Measurements from ENCODE around the gene OPCML. TPM values are rescaled to one million over a fixed set of nuclear protein-coding genes. Genes with fewer than 3 reads are reported as not detected.

Gene OPCML
- not detected for total RNA-seq

DNA sequence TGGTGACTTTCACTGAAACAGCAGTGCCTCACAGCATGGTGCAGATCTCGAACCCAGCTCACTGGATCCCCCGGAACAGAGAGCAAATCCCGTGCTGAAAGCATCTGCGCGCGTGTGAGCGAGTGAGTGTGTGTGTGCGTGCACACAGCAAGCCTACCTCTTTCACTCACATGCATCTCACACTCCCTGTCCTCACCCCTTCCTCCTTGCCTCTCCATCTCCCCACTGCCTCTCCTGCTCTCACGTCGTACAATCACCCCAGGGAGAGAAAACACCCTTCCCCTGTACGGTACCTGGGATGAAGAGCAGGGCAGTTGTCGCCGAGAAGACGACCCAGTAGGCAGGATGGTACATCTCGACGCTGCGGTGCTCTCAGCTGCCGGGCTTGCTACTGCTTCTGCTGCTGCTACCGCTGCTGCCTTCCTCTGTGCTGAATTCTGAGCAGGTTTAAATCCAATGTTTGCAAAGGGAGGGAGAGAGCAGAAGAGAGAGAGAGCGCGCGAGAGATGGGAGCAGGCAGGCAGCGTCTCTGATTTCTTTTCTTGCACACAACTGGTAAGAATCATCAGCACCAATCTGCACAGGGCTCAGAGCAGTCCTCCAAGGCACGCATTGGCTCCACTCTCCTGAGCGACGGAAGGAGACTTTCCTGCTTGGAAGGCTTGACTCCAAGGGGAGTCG lies at the start of gene OPCML:
TSS of gene OPCML (minus strand) at position 531 of the 681 bp plus-strand sequence.
- no peaks in the 10 kb centered on the region for H3K36me3 ChIP-seq
- H3K9me3 ChIP-seq = no peaks in the 10 kb centered on the region
- whole genome bisulfite sequencing, 2 donors (ENCODE audit: low coverage in 1 of 2) = 12 to 20% methylated on average over 1 to 27 of the region's 27 CpGs
- no peak for DNase-seq
- in situ Hi-C loops (cut with MboI; ENCODE audit: low pct_ligation_motif_present in 1 of 4, low pct_unique_long_range_greater_than_20kb in 1 of 4, low sequenced_read_pairs in 3 of 4) = no loop called here
- TF ChIP-seq POLR2A (IDR thresholded peaks at IDR 0.05) (no peak), POLR2AphosphoS5 (IDR thresholded peaks at IDR 0.05) (no peak), EP300 (IDR thresholded peaks at IDR 0.05; ENCODE audit: low read depth) (no peak)
- TF ChIP-seq, protein P1, sequence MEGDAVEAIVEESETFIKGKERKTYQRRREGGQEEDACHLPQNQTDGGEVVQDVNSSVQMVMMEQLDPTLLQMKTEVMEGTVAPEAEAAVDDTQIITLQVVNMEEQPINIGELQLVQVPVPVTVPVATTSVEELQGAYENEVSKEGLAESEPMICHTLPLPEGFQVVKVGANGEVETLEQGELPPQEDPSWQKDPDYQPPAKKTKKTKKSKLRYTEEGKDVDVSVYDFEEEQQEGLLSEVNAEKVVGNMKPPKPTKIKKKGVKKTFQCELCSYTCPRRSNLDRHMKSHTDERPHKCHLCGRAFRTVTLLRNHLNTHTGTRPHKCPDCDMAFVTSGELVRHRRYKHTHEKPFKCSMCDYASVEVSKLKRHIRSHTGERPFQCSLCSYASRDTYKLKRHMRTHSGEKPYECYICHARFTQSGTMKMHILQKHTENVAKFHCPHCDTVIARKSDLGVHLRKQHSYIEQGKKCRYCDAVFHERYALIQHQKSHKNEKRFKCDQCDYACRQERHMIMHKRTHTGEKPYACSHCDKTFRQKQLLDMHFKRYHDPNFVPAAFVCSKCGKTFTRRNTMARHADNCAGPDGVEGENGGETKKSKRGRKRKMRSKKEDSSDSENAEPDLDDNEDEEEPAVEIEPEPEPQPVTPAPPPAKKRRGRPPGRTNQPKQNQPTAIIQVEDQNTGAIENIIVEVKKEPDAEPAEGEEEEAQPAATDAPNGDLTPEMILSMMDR (IDR thresholded peaks at IDR 0.05) = no peak
- H3K4me3 ChIP-seq = no peak within 1 kb of the TSS
- peaks cover 39% of the 10 kb centered on the region for H3K27me3 ChIP-seq
- no peak within 1 kb of the TSS for H3K27ac ChIP-seq
- H3K4me1 ChIP-seq = no peaks in the 10 kb centered on the region
- intact Hi-C loops (cut with DNase I; ENCODE audit: low total_unique reads) = no loop called here

DNA sequence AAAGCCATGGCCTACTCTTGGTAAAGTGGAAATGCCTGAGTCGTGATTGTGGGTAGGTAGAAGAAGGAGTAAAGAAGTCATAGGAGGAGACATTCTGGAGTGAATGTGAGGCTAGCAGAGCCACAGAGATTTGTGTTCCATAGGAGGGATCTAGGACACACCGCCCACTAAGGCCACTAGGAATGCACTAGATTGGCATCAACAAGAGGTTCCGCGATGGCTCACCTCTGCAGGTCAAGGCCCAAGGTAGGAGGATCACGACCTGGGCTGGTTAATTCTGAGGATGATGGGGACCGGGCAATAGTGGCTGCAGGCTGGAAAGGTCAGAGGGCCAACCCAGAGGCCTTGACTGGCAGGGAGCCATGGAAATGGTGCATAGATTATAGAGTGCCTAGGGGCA lies 48.8 kb upstream of the OPCML start:
- Histone ChIP-seq H3K4me1 (no peaks in the 10 kb centered on the region), H3K36me3 (no peaks in the 10 kb centered on the region), H3K27ac (no peak overlapping the region), H3K9me3 (no peaks in the 10 kb centered on the region), H3K4me3 (no peak overlapping the region), H3K27me3 (no peaks in the 10 kb centered on the region)
- TF ChIP-seq POLR2A (IDR thresholded peaks at IDR 0.05) (no peak), POLR2AphosphoS5 (IDR thresholded peaks at IDR 0.05) (no peak)
- in situ Hi-C loops (cut with MboI; ENCODE audit: low pct_ligation_motif_present in 1 of 4, low pct_unique_long_range_greater_than_20kb in 1 of 4, low sequenced_read_pairs in 3 of 4) (no loop called here), intact Hi-C loops (cut with DNase I; ENCODE audit: low total_unique reads) (no loop called here)
- no peak for DNase-seq
- WGBS, 2 donors (ENCODE audit: low coverage in 1 of 2) = 71 to 100% methylated on average over 1 to 6 of the region's 6 CpGs

DNA sequence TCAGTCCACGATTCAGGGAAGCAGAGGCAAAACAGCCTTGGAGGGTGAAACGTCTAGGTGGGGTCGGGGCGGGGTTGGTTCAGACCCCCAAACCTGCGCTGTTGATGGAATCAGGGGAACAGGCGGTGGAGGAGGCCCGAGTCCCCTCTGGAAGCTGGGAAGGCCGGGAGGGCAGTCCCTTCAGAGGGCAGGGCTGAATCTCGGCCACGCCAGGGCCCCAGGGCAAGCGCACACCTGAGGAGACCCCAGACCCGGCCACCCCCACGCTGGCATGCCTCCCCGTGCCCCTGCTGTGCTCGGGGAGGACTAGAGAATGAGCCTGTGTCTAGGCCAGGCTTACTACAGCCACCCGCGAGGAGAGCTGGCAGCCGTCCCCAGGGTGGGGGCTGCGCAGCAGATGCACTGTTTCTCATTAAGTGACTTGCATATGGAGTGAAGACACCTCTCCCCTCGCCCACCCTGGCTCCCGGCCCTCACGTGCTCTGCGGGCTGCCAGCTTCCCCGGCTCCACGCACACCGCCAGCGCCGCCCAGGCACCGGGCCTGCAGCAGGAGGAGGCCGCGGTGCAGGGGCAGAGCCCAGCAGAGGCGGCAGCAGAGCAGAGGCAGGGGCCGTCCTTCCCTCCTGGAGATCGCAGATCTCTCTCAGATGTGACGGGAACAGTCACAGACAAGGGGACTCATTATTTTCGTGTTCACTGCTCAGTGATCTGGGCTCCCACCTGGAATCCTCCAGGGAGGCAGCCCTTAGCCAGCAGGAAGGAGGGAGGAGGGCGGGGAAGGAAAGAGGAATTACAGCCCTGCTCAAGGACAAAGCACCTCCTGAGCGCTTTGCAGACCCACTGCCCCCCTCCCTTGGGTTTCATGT lies 47.1 kb upstream of the OPCML start:
- intact Hi-C loops (cut with DNase I; ENCODE audit: low total_unique reads) = no loop called here
- Histone ChIP-seq H3K27ac (no peak overlapping the region), H3K4me3 (no peak overlapping the region), H3K27me3 (no peaks in the 10 kb centered on the region), H3K9me3 (no peaks in the 10 kb centered on the region), H3K4me1 (no peaks in the 10 kb centered on the region), H3K36me3 (no peaks in the 10 kb centered on the region)
- TF ChIP-seq, protein P1 (IDR thresholded peaks at IDR 0.05) = no peak
- TF ChIP-seq EP300 (IDR thresholded peaks at IDR 0.05; ENCODE audit: low read depth) (no peak), POLR2AphosphoS5 (IDR thresholded peaks at IDR 0.05) (no peak), POLR2A (IDR thresholded peaks at IDR 0.05) (no peak)
- 40 to 73% methylated on average over 2 to 37 of the region's 38 CpGs for WGBS, 2 donors (ENCODE audit: low coverage in 1 of 2)
- no peak for DNase-seq
- in situ Hi-C loops (cut with MboI; ENCODE audit: low pct_ligation_motif_present in 1 of 4, low pct_unique_long_range_greater_than_20kb in 1 of 4, low sequenced_read_pairs in 3 of 4) = no loop called here

DNA sequence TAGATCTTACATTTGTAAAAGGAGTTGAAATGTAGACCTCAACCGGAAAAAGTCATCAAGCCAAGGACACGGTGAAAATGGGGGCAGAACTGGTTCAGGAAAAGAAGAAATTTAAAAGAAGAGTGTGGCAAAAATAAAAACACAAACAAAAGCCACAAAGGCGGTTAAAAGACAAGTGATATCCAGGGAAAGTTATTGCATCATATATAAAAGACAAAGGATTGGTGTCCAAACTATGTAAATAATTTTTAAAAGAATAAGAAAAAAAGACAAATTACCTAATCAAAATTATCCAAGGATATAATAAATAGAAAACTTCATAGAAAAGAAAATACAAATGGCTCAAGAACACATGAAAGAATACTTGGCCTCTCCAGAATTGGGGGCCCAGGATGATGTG lies 45.1 kb upstream of the OPCML start:
- Histone ChIP-seq H3K4me1 (no peaks in the 10 kb centered on the region), H3K27me3 (no peaks in the 10 kb centered on the region), H3K9me3 (no peaks in the 10 kb centered on the region), H3K36me3 (no peaks in the 10 kb centered on the region), H3K27ac (no peak overlapping the region), H3K4me3 (no peak overlapping the region)
- TF ChIP-seq, protein P1 (IDR thresholded peaks at IDR 0.05) = no peak
- no peak for TF ChIP-seq POLR2AphosphoS5 (IDR thresholded peaks at IDR 0.05)
- no peak for TF ChIP-seq POLR2A (IDR thresholded peaks at IDR 0.05)
- TF ChIP-seq EP300 (IDR thresholded peaks at IDR 0.05; ENCODE audit: low read depth) = no peak
- intact Hi-C loops (cut with DNase I; ENCODE audit: low total_unique reads) (no loop called here), in situ Hi-C loops (cut with MboI; ENCODE audit: low pct_ligation_motif_present in 1 of 4, low pct_unique_long_range_greater_than_20kb in 1 of 4, low sequenced_read_pairs in 3 of 4) (no loop called here)
- WGBS, 2 donors (ENCODE audit: low coverage in 1 of 2) = 83 to 93% methylated on average over 3 of the region's 3 CpGs
- no peak for DNase-seq

All from transverse colon (tissue), 4 donors.